AML-193 (cell line): ENCODE measurements around the gene MED13.
A peak's percentile ranks its signal among the peaks of the same experiment; 100 is the strongest.
"Not testable (repeated sequence)": the region's sequence is repeated elsewhere in the genome, so short reads cannot be mapped to it uniquely, and the experiment has no call there.

Source experiments
- DNase-seq, 2 experiments: peaks; one replicate each; lab custom pipeline; 2025; lab: John Stamatoyannopoulos, UW

Gene MED13

DNA sequence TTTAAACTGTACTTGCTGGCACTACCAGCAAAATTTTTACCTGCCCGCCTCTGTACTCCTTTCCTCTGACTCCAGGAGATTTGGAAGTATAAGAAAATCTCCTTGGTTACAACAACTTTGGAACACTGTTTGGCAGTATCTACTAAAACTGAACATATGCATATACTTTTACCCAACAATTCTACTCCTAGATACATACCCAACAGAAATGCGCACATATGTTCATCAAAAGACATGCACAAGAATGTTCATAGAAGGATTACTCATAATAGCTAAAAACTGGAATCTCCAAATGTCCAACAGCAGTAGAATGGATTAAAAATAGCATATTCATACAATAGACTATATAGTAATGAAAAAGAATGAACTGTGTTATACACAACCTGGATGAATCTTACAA, 21.7 kb upstream of the MED13 start:
- no peak for DNase-seq

DNA sequence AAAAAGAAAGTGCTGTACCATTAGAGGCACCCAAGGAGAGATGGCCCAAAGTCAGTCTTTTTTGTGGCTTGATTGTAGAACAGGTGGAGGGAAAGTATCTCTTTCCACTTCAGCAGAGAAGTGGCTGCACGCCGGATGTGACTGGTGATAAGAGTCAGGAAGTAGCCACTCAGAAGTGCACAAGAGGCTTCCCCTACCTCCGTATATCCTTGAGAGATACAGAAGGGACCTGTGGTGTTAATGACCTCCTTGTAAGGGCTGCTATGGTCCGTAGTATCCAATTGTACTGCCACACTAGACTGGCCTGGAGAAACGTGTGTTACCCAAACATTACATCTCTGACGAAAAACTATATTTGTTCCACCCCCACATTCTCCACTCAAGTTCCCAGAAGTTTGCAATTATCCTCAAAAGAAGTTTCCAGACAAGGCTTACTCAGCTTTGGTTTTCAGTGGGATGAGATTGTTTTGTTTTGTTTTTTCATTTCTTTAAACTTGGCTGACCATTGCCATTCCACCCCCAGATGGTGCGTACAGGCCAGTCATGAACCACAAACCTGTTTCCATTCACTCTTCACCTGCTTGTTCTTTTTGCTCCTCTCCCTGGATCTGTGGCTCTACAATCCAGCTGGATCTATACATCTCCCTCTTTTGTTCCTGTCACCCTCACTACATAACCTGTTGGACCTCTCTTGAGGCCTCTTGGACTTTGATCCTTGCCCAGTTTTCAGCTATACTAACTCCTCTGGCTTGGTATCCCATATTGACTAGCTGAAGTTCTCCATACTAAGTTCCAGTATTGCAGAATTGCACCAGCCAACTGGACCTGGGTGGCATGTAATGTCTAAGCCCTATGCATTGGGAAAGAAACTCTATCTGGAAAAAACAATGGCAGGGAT, 20.7 kb upstream of the MED13 start:
- DNase-seq = no peak

DNA sequence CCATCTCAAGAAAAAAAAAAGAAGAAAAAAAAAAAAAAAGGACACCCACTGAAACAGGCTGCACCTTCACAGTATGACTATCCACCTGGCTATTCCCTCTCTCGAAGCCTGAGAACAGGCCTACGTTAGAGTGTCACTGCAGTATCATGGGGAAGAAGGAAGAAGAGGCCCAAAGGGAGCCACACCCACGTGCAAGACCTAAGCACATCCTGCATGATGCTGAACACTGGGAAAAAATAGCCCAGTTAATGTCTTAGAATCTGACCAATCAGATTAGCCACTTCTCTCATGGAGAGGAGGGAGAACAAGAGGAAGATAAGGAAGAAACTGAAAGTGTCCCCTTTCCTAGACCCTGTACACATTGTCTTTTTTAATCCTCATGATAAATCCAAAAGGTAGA, 19.5 kb upstream of the MED13 start:
- DNase-seq = no peak

DNA sequence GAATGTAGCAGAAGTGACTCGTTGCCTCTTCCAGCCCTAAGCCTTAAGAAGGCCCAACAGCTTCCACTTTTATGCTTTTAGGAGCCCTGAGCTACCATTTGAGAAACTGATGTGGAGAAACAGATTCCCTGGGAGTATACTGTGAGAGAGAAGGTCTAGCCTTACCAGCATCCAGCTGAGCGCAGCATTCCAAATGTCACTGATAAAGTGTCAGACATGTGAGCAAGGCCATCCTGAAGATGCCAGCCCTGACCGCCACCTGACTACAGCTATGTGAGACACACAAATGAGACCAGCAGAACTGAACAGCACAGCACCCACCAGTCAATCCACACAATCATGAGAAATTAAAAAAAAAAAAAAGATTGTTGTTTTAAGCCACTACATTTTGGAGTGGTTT, 18.6 kb upstream of the MED13 start:
- no peak for DNase-seq

DNA sequence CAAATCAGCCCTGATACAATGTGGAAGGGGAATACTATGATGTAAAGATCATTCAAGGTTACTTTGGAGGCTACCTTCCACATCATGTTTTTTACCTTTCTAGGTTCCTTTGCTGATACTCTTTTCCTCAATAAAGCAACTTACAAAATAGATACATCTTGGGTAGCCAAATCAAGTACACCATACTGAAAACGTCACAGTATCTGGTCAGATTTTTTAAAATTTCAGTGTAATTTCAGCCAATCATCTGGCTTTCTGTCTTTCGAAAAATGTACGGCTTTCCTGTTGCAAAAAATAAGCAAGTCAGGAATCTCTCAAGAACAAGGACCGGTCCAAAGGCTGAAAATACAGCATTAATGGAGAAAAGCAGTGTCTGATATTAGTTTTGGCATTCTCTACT, 15.6 kb upstream of the MED13 start:
- DNase-seq = no peak

DNA sequence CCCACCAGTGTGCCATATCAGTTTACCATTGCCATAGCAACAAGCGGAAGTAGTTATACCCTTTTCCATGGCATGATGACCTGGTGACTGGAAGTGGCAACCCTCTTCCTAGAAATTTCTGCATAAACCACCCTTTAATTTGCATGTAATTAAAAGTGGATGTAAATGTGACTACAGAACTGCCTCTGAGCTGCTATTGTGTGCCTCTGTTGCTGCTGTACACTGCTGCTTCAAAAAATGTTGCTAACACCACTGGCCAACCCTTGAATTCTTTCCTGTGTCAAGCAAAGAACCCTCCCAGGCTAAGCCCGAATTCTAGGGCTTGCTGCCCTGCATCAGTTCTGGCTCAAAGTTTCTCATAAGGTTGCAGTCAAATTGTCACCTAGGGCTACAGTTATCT, 12.9 kb upstream of the MED13 start:
- no peak for DNase-seq

DNA sequence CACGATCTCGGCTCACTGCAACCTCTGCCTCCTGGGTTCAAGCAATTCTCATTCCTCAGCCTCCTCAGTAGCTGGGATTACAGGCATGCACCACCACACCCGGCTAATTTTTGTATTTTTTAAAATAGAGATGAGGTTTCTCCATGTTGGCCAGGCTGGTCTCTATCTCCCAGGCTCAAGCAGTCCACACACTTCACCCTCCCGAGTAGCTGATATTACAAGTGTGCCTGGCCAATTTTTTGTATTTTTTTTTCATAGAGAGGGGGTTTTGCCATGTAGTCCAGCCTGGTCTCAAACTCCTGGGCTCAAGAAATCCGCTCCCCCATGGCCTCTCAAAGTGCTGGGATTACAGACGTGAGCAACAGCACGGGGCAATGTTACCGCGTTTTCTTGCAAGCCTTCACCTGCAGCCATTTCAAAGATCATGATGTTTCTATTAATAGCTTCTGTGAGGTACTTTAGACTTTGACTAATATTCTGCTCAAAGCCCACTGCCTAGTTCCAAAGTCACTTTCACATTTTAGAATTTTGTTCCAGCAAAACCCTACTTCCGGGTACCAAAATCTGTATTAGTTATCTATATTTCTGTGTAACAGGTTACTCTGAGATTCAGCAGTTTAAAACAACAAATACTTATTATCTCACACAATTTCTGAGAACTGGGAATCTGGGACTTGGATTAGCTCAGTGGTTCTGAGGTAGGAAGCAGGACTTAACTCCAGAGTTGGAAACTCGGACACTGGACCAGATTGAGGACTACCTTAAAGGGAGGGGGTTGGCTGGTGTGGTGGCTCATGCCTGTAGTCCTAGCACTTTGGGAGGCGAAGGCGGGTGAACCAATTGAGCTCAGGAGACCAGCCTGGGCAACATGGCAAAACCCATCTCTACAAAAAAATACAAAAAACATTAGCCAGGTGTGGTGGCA, 12.0 kb upstream of the MED13 start:
- DNase-seq = no peak

DNA sequence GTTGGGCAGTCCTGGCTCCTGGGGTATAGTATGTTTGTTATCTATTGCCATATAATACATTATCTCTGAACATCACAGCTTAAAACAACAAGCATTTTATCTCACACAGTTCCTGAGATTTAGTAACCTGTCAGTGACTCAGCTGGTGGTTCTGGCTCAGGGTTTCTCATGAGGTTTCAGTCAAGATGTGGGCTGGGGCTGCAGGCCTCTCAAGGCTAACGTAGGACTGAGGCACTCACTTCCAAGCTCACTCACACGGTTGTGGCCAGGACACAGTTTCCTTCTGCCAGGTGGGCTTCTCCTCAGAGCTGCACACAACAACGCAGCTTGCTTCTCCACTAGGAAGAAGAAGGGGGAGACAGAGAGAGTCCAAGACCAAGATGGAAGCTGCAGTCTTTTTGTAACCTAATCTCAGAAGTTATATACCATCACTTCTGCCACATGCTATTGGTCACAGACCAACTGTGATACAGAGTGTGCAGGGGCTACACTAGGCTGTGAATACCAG, 10.3 kb upstream of the MED13 start:
- no peak for DNase-seq

DNA sequence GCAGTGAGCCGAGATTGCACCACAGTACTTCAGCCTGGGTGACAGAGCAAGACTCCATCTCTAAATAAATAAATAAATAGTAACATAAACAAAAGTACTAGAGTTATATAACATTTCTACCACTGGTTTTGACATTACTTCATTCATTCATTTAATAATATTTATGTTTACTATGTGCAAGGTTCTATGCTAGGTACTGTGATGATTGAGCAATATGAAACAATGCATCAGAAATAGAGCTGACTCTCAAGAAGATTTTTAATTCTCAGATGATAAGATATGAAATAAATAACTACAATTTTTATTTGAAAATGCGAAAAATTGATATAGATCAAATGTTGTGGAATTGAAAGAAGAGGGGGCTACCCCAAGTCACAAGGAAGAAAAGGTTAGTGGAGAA, 8.9 kb upstream of the MED13 start:
- DNase-seq = no peak

DNA sequence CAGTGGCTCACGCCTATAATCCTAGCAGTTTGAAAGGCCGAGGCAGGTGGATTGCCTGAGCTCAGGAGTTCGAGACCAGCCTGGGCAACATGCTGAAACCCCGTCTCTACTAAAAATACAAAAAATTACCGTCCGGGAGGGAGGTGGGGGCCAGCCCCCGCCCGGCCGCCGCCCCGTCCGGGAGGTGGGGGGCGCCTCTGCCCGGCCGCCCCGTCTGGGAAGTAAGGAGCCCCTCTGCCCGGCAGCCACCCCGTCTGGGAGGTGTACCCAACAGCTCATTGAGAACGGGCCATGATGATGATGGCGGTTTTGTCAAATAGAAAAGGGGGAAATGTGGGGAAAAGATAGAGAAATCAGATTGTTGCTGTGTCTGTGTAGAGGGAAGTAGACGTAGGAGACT, 7.8 kb upstream of the MED13 start:
- not testable (repeated sequence) for DNase-seq

DNA sequence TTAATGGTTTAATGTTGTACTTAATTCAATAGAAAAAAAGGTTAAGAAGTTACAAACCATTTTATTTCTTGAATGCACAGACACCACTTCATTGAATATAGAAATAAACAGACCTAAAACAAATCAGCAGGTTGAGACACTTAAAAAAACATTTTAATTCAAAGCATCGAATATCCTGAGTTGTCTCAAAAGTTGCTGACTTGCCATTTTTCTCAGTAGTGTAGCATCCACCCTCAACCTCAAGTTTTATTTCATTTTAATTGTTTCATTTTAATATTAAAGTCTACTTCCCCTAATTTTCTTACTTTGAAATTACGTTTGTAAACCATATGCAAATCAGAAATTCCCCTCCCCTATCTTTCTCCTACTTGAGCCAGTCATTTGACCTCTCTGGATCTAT, 5.8 kb upstream of the MED13 start:
- DNase-seq = no peak

DNA sequence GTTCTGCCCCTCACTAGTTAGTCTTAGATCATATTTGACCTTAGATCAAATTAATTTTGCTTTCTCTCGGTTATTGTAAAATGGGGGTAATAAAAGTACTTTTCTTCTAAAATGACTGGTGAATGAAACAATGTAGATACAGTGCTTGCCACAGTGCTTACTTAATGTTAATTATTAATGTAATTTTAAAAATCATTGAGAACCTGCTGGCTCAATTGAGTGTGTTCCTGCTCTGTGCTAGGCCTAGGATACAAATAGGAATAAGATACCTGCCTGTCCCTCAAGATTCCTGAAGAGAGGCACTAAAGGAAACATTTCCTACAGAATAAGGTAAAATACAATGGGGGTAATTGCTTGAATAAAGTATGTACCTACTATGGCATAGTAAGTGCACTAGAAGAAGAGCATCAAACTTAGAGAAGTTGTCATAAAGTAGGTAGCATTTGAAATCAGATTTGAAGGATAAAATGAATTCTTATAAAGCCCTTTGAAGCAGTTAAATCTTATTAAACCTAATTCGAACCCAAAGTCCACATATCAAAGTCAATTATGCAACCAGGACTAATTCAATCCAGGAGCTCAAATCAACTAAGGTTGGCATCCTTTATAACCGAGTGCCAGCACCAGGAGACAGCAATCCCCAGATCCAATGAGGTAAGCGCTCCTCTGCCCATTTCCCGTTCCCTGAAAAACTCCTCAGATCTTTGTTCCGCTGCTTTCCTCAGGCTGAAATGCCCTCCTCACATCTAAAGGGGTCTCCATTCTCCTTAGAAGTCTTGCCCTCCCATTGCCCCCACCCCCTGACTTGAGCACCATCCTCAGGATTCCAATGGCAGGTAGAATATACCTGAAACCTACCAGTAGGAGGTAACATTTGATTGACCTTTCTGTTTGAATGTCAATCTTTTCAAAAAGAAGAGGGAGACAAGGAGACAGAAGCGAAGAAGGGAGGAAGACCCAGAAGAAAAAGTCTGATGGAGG, 2.4 kb upstream of the MED13 start:
- DNase-seq = no peak

DNA sequence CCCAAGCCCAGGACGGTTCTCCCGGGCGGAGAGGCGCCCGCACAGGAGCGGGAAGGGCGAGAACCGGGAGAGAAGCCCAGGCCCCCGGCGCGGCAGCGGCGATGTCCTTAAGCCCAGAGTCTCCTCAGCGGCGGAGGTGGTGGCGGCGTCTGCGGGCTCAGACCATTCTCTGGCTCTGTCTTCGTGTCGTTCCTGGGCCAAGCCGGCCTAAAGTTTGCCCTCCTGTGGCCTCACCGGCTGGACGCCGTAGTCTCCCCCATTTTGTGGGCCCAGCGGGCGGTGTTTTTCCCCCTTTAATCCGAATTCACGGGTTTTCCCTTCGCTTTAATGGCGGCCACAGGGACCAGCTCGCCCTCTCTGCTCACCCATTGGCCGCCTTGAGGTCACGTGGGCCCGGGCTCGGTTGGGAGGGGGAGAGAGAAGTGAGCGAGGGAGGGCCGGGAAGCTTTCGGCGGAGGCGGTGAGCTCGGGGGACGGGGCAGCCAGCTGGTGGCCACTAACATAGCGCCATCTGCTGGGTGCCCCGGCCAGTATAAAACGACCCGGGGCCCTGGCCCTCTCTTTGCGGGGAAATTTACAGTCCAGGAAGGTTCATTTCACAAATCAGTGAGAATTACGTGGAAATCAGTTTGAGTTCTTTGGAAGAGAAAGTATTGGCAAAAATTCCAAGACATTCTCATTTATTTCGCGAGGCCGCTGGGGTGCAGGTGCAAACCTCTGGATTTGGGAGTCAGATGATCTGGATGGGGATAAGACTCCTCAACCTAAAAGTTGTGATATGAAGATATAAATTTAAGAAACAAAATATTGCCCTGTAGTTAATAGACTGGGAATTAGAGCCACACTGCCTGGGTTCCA, 762 bp upstream of the MED13 start:
- DNase-seq = peak; percentile 97 to 98

DNA sequence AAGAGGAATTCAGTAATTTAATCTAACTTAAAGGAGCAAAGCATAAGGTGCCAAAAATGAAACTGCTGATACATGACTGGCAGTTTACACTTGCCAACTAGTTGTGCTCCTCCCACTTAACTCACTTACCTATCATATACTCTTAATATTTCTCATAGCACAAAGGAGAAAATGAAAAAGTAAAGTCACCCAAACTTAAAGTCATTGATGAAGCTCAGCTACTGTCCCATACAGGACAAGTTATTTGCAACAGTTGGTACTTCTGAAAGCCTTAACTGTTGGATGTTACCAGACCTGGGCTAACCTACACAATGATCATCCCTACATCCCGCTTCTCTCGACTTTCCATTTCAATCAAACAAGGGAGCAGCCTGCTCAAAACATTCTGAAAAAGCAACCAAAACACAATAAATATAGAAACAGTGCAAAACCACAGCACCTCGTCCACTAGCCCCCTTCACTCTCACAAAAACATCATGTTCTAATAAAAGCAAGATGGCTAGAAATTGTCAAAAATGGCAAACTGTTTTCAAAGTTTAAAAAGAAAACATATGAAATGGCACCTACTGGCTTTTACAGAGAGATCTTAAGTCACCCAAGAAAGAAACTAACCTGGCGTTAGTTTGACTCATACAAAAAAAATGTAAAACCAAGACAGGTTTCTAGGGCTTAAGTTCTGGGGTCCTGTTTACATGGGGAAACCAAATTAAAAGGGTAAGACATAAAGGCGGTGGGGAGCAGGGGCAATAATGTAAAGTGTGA, 868 bp downstream of the MED13 start:
- peak; percentile 59 to 70 for DNase-seq

DNA sequence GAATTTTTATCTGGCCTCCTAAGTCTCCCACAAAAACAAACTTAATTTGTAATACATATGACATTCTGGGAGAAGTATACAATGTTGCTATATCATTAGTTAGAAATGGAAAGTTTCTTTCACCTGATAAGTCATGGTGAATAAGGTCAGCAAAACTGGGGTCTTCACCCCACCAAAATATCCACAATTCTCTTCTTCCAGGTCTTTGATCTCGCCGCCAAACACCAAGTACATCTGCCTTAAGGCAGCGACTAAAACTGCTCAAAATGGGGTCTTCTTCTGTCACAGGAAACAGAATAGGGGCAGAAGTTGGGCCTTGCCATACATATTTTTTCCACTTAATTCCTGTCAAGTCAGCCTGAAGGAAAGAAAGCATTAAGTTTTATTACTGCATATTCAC, 2.1 kb downstream of the MED13 start:
- DNase-seq = no peak

DNA sequence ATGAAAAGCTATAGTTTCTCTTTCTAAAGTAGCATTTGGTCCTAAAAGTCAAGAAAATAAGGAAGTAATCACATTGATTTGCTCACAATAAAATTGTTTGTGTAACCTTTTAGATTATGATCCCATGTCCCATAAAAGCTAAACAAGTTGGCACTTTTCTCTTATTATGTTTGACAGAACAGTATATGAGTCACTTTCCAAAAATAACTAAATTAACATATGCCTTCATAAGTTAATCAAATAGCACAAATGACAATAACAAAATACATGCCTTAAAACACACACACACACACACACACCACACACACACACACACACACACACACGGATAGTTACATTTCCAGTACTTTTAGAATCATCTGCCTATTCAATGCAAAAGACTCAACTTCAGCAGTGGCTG, 2.8 kb downstream of the MED13 start:
- peak in 1 of 2 experiments; percentile 22 for DNase-seq

DNA sequence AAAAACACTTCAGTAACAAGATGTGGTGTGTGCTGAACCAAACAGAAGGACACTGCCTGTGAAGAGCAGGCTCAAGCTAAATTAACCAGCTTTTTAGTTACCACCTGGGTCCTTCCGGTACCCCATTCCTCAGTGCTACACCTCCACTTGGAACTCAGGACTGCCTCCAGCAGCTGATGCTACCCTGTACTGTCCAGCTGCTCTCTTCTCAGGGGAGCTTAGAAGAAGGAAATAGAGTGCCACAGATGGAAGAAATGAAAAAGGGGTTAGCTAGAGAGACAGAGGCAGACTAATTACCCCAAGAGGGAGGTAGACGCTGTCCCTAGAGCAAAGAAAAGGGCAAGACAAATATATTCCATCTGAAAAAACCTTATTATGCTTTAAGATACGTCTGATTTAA, 5.7 kb downstream of the MED13 start:
- no peak for DNase-seq

DNA sequence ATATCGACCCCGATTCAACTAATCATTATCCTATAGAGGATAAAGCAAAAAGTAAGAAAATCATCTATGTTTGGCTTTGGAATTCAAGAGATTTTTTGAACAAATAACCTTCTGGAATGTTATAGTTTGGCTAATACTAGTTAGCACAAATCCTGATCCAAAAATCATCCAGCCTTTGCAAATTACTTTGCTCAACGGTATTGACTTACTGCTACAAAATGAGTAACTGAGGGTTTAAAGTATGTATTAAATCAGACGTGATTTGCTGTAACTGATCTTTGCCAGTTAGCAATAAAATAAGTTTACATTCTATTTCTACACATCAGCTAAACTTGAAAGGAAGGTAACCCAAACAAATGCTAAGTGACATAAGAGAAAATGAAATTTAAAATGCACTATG, 6.5 kb downstream of the MED13 start:
- no peak for DNase-seq

DNA sequence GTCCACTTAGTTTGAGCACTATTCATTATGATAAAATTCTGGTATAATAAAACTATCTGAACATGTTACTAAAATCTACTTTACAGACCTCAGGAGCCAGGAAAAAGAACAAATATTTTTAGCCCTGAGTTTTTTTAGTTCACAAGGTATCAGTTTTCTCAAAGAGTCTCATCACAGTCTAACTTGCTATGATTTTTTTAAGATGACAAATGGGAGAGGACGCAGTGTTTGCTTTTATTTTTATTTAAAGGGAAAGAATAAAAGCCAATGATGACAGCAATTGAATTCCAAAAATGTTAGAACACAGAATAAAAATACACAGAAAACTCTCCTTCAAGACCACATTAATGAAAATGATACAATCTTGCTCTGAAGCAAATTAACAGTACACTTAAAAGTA, 7.4 kb downstream of the MED13 start:
- no peak for DNase-seq

DNA sequence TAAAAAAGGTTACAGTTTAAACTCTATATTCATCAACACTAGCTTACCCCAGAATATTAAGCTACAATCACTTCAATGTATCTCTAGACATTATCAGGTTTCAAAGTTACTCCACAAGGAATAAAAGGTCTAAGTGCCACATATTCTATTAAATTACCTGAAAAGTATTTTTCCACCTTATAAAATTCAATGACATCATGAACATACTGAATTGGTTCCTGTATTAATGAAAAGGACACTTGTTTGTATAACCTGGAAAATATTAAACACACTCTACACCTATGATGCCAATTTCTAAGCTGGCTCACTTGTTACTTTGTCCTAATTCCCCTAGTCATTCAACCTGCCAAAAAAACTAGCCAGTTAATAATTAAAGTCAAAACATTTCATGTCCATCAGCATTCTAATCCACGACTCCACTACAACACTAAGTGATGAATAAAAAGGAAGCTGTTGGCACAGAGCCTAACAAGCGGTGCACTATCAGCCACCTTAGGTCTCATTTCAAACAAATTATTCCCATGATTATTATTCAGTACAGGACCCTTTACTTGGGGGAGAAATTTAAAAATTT, 12.2 kb downstream of the MED13 start:
- no peak for DNase-seq
